Measurements from ENCODE around the gene SYDE2. TPM values are rescaled to one million over a fixed set of nuclear protein-coding genes. Genes with fewer than 3 reads are reported as not detected.

Gene SYDE2, protein sequence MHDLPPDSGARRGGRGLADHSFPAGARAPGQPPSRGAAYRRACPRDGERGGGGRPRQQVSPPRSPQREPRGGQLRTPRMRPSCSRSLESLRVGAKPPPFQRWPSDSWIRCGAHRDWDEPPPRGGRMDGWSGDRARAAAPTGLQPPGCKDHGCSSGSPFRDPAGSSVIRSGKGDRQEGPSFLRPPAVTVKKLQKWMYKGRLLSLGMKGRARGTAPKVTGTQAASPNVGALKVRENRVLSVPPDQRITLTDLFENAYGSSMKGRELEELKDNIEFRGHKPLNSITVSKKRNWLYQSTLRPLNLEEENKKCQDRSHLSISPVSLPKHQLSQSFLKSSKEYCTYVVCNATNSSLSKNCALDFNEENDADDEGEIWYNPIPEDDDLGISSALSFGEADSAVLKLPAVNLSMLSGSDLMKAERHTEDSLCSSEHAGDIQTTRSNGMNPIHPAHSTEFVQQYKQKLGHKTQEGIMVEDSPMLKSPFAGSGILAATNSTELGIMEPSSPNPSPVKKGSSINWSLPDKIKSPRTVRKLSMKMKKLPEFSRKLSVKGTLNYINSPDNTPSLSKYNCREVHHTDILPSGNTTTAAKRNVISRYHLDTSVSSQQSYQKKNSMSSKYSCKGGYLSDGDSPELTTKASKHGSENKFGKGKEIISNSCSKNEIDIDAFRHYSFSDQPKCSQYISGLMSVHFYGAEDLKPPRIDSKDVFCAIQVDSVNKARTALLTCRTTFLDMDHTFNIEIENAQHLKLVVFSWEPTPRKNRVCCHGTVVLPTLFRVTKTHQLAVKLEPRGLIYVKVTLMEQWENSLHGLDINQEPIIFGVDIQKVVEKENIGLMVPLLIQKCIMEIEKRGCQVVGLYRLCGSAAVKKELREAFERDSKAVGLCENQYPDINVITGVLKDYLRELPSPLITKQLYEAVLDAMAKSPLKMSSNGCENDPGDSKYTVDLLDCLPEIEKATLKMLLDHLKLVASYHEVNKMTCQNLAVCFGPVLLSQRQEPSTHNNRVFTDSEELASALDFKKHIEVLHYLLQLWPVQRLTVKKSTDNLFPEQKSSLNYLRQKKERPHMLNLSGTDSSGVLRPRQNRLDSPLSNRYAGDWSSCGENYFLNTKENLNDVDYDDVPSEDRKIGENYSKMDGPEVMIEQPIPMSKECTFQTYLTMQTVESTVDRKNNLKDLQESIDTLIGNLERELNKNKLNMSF
- total RNA-seq = 2.3 and 5.8 TPM in 2 replicates

DNA sequence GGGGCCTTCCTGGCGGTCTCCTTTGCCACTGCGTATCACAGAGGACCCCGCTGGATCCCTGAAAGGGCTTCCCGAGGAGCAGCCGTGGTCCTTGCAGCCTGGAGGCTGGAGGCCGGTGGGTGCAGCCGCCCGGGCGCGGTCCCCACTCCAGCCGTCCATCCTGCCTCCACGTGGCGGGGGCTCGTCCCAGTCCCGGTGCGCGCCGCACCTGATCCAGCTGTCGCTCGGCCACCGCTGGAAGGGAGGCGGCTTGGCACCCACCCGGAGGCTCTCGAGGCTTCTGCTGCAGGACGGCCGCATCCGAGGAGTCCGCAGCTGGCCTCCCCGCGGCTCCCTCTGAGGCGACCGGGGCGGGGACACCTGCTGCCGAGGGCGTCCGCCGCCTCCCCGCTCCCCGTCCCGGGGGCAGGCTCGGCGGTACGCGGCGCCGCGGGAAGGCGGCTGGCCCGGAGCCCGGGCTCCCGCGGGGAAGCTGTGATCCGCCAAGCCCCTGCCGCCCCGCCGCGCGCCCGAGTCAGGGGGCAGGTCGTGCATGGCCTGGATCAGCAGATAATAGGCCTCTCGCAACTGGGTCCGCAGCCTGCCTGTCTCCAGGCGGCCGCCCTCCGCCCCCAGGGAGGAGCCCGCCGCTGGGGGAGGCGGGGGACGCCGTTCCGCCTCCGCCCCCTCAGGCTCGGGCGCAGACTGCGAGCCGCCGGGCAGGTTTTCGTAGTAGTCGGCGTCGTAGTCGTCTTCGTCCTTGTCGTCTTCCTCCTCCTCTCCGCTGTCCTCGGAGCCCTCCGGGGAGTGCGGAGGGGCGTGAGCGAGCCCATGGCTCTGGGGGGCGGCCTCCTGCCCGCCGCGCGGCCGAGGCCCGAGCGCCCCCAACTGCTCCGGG lies at the start of gene SYDE2:
Gene SYDE2, minus strand, starts transcription at position 554 of the 877 bp plus-strand sequence. Its CDS starts 20 bp downstream, at position 534.

Other genes starting within 250 kb of the SYDE2 start
- not detected in 2 replicates for gene MCOLN2, start 203.9 kb downstream of the SYDE2 start, total RNA-seq
- gene MCOLN3, start 152.5 kb downstream of the SYDE2 start, total RNA-seq = not detected in 2 replicates
- 18.1 and 22.7 TPM in 2 replicates for gene C1orf52, start 58.6 kb upstream of the SYDE2 start, total RNA-seq
- 60.1 and 66.9 TPM in 2 replicates for gene BCL10, start 75.6 kb upstream of the SYDE2 start, total RNA-seq